22Rv1 (cell line): ENCODE results near the gene HMSD.

Experiments
- CTCF ChIP-seq: fragments of 450-650 bp; IDR thresholded peaks from 2 replicates; pipeline ENCODE4 v1.5.1; 2017; ENCODE audit warnings: mild to moderate bottlenecking
- ZFX ChIP-seq: fragments of 450-650 bp; IDR thresholded peaks from 2 replicates; pipeline ENCODE4 v1.6.1; 2017; ENCODE audit warnings: antibody characterized with exemption, borderline replicate concordance

GRCh38 chr18:63936932-63937393 lies 12.1 kb upstream of the HMSD start:
- TF ChIP-seq CTCF (no peak), ZFX (no peak)
